HG03097 (cell line): ENCODE measurements around the gene TANGO6.
"Not testable (repeated sequence)": the region's sequence is repeated elsewhere in the genome, so short reads cannot be mapped to it uniquely, and the experiment has no call there.

Source experiments
- ATAC-seq: cut with Tn5 transposase; IDR thresholded peaks from one replicate; pipeline ENCODE4 v1.9.1; 2021; ENCODE audit not compliant: unreplicated experiment, low FRiP score

Gene TANGO6

DNA sequence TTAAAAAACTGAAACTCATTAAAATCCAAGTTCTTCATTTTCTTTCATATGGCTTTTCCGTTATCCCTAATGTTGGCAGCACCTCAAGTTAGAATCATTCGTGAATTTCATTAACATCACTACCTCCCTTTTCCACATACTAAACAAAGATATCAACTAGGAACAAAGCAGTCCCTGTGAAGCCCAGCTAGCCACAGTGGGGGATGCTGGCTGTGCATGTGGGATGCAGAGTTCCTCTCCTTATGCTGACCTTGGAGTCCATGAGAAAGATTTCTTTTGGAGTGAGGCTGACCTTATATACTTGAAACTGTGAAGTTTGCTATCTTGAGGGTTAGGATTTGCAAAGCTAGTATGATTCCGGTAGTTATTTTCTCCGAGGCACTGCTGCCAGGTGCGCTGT is 117.6 kb downstream of the TANGO6 start:
- no peak for ATAC-seq

- ATAC-seq: no peak
These were observed 118.6 kb downstream of the TANGO6 start for GRCh38 chr16:68961778-68962402.

GRCh38 chr16:68969338-68969737 is 126.0 kb downstream of the TANGO6 start:
- ATAC-seq: no peak

- ATAC-seq: no peak
These were observed 128.7 kb downstream of the TANGO6 start for GRCh38 chr16:68972013-68972412.

GRCh38 chr16:68972720-68973119 is 129.4 kb downstream of the TANGO6 start:
- ATAC-seq: no peak

GRCh38 chr16:68973611-68974120 is 130.3 kb downstream of the TANGO6 start:
- ATAC-seq: no peak

DNA sequence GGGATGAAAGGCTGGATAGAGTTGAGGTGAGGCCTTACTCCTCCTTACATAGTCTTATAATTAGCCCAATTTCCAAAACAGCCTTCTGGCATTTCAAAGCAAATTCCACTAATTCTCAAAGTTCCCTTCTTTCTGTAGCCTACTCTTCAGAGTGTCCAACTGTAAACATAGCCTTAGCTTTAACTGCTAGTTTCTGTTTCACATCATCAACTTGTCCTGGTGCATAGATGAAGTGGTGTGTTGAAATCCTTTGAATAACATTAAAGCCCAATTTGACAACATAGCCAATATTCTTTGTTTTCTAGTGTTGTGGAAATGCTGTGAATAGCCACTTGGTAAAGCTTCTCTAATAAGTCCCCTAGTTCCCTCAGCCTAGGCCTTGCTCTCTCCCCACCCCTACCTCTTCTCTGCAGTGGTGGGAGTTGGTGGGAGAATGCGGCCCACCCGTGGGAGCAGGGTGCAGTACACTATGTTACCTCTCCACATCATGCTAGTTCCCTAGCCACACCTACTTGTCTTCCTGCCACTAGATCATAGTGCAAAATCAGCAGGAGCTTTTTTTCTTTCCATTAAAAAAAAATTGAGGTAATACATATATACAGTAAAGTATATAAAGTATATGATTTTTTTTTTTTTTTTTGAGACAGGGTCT is 135.1 kb downstream of the TANGO6 start:
- ATAC-seq: no peak

DNA sequence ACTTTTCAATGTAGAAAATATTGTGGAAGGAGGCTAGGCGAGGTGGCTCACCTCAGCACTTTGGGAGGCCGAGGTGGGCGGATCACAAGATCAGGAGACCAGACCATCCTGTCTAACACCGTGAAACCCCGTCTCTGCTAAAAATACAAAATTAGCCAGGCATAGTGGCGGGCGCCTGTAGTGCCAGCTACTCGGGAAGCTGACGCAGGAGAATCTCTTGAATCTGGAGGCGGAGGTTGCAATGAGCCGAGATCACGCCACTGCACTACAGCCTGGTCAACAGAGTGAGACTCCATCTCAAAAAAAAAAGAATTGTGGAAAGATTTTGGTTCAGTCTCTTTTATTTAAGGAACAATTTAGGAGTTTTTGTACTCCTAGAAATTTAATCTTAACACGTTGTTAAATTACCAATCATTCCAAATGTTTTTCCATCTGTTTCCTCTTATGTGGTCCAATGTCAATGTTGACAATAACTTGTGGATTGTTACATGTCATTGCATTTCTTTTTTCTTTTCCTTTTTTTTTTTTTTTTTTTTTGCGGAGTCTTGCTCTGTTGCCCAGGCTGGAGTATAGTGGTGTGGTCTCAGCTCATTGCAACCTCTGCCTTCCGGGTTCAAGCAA is 137.5 kb downstream of the TANGO6 start:
- no peak for ATAC-seq

DNA sequence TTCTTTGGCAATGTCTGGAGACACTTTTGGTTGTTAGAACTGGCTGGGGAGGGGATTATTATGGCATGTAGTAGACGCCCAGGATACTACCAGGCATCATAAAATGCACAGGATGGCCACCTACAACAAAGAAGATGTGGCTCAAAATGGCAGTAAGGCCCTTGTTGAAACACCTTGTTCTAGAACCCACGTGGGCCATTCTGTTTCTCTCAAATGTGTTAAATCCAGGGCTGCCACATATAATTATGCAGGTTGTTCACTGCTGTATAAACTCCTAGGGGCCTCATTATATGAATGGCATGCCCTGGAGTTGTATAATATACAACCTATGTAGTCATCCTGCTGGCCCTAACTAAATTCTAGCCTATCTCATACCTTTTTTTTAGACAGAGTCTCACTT is 138.6 kb downstream of the TANGO6 start:
- ATAC-seq: no peak

GRCh38 chr16:68984467-68984866 is 141.1 kb downstream of the TANGO6 start:
- ATAC-seq: no peak

DNA sequence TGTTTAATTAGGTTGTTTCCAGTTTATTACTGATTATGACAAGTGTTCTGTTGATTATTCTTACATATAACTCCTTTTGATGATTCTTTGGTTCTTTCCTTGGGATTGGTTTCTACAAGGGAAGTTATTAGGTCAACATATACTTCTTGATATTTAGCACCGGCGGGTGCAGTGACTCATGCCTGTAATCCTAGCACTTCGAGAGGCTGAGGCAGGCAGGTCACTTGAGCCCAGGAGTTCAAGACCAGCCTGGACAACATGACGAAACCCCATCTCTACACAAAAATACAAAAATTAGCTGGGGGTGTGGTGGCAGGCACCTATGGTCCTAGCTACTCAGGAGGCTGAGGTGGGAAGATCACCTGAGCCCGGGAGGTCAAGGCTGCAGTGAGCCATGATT is 141.9 kb downstream of the TANGO6 start:
- no peak for ATAC-seq

DNA sequence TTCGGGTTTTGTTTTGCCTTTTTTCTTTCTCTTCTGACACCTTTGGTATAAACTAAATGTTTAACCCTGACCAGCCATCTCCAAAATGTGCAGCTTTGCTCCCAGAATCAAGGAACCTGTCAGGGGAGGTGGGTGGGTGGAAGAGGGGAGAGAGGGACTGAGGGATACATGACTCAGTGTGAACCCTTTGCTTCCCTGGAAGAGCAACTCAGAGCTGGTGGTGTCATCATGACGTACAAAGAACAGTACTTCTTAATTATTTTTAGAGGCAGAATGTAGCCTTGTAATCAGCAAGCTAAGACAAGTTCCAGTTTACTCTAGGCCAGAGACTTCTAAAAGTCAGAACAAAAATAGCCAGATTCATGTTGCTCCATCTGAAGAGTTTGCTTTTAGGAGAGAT is 142.5 kb downstream of the TANGO6 start:
- no peak for ATAC-seq

- no peak for ATAC-seq
These were observed 144.6 kb downstream of the TANGO6 start for GRCh38 chr16:68987734-68988457.

DNA sequence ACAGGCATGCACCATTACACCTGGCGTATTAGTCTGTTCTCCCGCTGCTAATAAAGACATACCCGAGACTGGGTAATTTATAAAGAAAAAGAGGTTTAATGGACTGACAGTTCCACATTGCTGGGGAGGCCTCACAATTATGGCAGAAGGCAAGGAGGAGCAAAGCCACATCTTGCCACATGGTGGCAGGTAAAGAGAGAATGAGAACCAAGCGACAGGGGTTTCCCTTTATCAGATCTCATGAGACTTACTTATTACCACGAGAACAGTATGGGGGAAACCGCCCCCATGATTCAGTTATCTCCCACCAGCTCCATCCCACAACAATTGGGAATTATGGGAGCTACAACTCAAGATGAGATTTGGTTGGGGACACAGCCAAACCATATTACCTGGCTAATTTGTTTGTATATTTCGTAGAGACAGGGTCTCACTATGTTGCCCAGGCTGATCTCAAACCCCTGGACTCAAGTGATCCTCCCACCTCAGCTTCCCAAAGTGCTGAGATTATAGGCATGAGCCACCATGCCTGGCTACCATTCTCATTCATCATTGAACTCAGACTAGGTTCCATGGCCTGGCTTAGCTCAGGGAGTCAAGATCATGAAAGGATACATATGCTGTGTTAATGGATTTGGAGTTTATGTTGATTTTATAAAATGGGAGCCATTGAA is 147.0 kb downstream of the TANGO6 start:
- ATAC-seq: not testable (repeated sequence)

DNA sequence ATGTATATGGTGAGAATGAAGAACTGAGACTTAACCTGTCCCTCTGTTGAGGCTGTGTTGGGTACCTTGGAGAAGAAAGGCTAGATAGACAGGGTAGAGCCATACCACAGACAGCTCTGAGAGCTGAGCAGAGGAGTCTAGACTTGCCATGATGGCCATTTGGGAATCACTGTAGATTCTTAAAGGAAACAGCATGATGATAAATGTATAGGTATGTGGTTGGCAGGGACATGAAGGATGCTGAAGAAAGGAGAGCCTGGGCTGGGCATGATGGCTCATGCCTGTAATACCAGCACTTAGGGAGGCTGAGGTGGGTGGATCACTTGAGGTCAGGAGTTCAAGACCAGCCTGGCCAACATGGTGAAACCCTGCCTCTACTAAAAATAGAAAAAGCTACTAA is 147.7 kb downstream of the TANGO6 start:
- ATAC-seq: no peak

GRCh38 chr16:68992521-68992920 is 149.2 kb downstream of the TANGO6 start:
- no peak for ATAC-seq

GRCh38 chr16:68993456-68993855 is 150.1 kb downstream of the TANGO6 start:
- ATAC-seq: no peak

DNA sequence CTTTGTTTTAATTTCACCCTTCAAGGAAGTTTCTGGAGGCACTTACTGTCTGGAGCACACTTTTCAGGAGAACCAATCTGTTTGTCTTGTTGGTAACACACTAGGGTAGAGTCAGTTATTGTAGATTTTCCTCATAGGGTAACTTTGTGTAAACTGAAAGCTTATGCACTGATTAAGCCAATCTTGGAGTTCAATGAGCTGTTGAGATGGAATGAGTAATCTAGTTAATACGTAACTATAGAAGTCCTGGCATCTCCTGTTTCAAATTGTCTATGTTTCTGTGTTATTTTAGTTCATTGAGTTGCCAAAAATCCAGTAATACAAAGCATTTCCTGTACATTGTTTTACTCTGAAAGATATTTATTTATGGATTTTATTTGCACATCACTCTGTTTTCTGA is 150.6 kb downstream of the TANGO6 start:
- ATAC-seq: no peak

DNA sequence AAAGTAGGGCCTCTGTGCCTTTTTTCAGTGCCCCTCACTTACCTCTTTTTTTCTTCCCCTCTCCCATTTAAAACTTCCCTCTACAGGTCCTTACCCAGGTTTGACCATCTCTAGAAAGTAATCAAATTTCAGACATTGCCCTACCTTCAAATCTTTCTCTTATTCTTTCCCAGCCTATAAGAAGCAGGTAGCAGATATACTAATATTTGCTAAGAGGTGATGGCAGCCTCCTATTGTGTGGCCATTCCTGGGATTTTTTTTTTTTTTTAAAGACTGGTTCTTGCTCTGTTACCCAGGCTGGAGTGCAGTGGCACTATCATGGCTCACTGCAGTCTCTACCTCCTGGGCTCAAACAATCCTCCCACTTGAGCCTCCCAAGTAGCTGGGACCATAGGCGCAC is 151.0 kb downstream of the TANGO6 start:
- no peak for ATAC-seq

- ATAC-seq: no peak
These were observed 151.7 kb downstream of the TANGO6 start for GRCh38 chr16:68995011-68995504.

DNA sequence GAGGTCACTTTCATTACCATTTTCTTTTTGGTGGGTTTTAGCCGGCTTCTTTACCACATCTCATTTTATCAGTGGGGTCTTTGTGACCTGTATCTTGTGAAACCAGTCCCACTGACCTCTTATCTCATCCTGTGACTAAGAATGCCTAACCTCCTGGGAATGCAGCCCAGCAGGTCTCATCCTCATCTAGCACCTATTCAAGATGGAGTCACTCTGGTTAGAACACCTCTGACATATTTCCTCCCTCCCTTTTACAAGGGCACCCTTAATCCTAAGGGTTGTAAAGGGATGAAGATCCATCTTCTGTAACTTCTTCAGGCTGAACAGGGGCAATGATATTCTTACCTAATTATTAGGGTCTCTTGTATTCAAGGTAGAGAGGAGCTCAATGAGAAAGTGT is 154.2 kb downstream of the TANGO6 start:
- ATAC-seq: no peak
